HEK293 (cell line): Measurements from ENCODE around the gene SFRP5.

ENCODE experiments used
- ATF2 ChIP-seq: fragments of 450-650 bp; formaldehyde crosslinking; IDR thresholded peaks from 2 replicates; pipeline ENCODE4 v1.5.1; 2016; ENCODE audit warnings: missing biosample characterization, missing genetic modification characterization, low read depth
- CTCF ChIP-seq: fragments of 450-650 bp; formaldehyde crosslinking; IDR thresholded peaks from 2 replicates; pipeline ENCODE4 v1.5.1; 2016; ENCODE audit warnings: missing biosample characterization, missing genetic modification characterization
- HOXD13 ChIP-seq: sonication (generic); formaldehyde crosslinking; IDR thresholded peaks from 2 replicates; pipeline ENCODE4 v1.8.0; 2022; ENCODE audit warnings: missing genetic modification reagents, borderline replicate concordance
- SP2 ChIP-seq: fragments of 450-650 bp; formaldehyde crosslinking; IDR thresholded peaks from 2 replicates; pipeline ENCODE4 v1.5.1; 2016; ENCODE audit warnings: missing biosample characterization, missing genetic modification characterization
- ZBTB1 ChIP-seq: fragments of 450-650 bp; formaldehyde crosslinking; IDR thresholded peaks from 2 replicates; pipeline ENCODE4 v1.5.1; 2016; ENCODE audit warnings: missing biosample characterization, missing genetic modification characterization
- ZBTB26 ChIP-seq: fragments of 450-650 bp; formaldehyde crosslinking; optimal IDR thresholded peaks from 2 replicates; pipeline ENCODE3; 2016; ENCODE audit warnings: missing biosample characterization, mild to moderate bottlenecking, missing genetic modification characterization
- ZFHX2 ChIP-seq: fragments of 450-650 bp; formaldehyde crosslinking; conservative IDR thresholded peaks from 2 replicates; pipeline ENCODE4 v1.5.1; 2016; ENCODE audit warnings: missing biosample characterization, missing genetic modification characterization
- ZNF280D ChIP-seq: fragments of 450-650 bp; formaldehyde crosslinking; IDR thresholded peaks from 2 replicates; pipeline ENCODE4 v1.5.1; 2016; ENCODE audit warnings: missing biosample characterization, missing genetic modification characterization
- ZNF558 ChIP-seq: fragments of 450-650 bp; formaldehyde crosslinking; IDR thresholded peaks from 2 replicates; pipeline ENCODE4 v1.5.1; 2016; ENCODE audit warnings: missing biosample characterization, missing genetic modification characterization
- ZNF670 ChIP-seq: fragments of 450-650 bp; formaldehyde crosslinking; IDR thresholded peaks from 2 replicates; pipeline ENCODE4 v1.5.1; 2016; ENCODE audit warnings: missing biosample characterization, missing genetic modification characterization, low read depth

GRCh38 chr10:97733256-97733655, 38.5 kb downstream of the SFRP5 start:
- TF ChIP-seq ATF2 (tag by site-specific recombination) (no peak), CTCF (tag by site-specific recombination) (no peak), ZNF280D (tag by site-specific recombination) (no peak), ZNF670 (tag by site-specific recombination) (no peak), ZNF558 (tag by site-specific recombination) (no peak), SP2 (tag by site-specific recombination) (no peak), ZBTB1 (tag by site-specific recombination) (no peak), ZBTB26 (no peak), ZFHX2 (tag by site-specific recombination) (no peak), HOXD13 (CRISPR knock-in tag) (no peak)
